ENCODE data around the gene IFIT1B. TPM values are rescaled to one million over a fixed set of nuclear protein-coding genes. Genes with fewer than 3 reads are reported as not detected.
"Not testable (repeated sequence)": the region's sequence is repeated elsewhere in the genome, so short reads cannot be mapped to it uniquely, and the experiment has no call there.

Gene IFIT1B
- total RNA-seq, 2 donors from 2014 or later: not detected

- no peak overlapping the region for H3K27ac Mint-ChIP-seq
- H3K36me3 Mint-ChIP-seq (ENCODE audit: low read depth): peaks cover 15% of the 10 kb centered on the region
- ATAC-seq (replicated peaks): no peak
- no peak overlapping the region for H3K4me3 Mint-ChIP-seq
- H3K4me1 Mint-ChIP-seq: no peaks in the 10 kb centered on the region
- H3K9me3 Mint-ChIP-seq: no peaks in the 10 kb centered on the region
- no peaks in the 10 kb centered on the region for H3K27me3 Mint-ChIP-seq
Observed at GRCh38 chr10:89343089-89343767, 34.6 kb upstream of the IFIT1B start.

DNA sequence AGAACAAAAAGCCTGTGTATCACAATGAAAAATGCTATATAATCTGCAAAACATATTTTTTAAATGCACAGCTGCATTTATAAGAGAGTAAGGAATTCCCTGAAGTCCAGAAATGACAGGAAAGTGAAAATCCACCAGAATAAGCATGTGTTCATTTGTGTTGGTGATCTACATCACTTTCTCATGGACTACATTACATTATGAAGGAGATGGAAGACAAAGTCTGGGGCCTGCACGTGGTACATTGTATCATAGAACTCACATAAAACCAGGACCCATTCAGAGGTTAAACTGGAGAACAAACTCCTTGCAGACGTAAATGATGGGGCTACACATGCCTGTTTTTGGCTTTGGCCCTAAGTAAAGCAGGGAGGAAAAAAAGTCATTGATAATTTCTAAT lies 33.7 kb upstream of the IFIT1B start:
- Mint-ChIP-seq H3K27me3 (no peaks in the 10 kb centered on the region), H3K9me3 (no peaks in the 10 kb centered on the region), H3K27ac (no peak overlapping the region), H3K4me3 (no peak overlapping the region), H3K4me1 (no peaks in the 10 kb centered on the region), H3K36me3 (ENCODE audit: low read depth) (peaks cover 9% of the 10 kb centered on the region)
- no peak for ATAC-seq (replicated peaks)

GRCh38 chr10:89345367-89346000 lies 32.4 kb upstream of the IFIT1B start:
- H3K36me3 Mint-ChIP-seq (ENCODE audit: low read depth): no peaks in the 10 kb centered on the region
- H3K4me3 Mint-ChIP-seq: no peak overlapping the region
- H3K9me3 Mint-ChIP-seq: no peaks in the 10 kb centered on the region
- peaks cover 2% of the 10 kb centered on the region for H3K4me1 Mint-ChIP-seq
- H3K27me3 Mint-ChIP-seq: no peaks in the 10 kb centered on the region
- ATAC-seq (replicated peaks): no peak
- no peak overlapping the region for H3K27ac Mint-ChIP-seq

- Mint-ChIP-seq H3K4me1 (peaks cover 12% of the 10 kb centered on the region), H3K27ac (no peak overlapping the region), H3K27me3 (no peaks in the 10 kb centered on the region), H3K4me3 (no peak overlapping the region), H3K36me3 (ENCODE audit: low read depth) (no peaks in the 10 kb centered on the region), H3K9me3 (no peaks in the 10 kb centered on the region)
- no peak for ATAC-seq (replicated peaks)
Observed at GRCh38 chr10:89346405-89347254, 31.2 kb upstream of the IFIT1B start.

DNA sequence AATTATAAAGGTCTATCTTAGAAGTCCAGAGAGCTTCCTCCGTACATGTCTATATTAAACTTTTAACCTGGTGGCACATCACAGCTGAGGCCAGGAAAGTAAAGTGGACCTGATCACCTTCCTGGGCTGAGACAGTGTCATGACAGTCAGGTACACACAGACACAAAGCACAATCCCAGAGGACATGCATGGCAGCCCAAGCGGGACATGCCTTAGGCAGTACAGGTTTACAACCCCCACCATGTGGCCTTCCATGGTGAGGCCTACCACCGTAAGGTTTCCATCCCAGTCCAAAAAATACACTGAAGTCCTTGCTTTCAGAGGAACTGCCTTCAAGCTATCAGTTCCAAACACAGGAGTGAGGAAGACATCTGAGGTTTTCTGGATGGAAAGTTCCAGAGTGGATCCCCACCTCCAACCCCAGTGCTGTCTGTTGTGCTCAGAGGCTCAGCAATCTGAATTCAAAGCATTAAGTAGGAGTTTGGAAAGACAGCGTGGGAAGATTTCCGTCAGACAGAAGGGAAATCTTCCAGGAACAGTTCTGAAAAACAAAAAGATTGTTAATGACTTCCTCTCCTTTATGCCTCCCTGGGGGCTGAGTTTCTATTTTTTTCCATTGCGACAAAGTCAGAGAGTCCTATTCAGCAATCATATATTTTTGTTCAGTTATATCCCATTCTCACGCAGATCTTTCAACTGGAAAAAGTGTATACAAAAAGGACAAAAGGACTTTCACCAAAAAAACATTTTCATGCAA lies 30.0 kb upstream of the IFIT1B start:
- no peaks in the 10 kb centered on the region for H3K27me3 Mint-ChIP-seq
- H3K4me1 Mint-ChIP-seq: peaks cover 19% of the 10 kb centered on the region
- ATAC-seq (replicated peaks): no peak
- no peak overlapping the region for H3K4me3 Mint-ChIP-seq
- H3K9me3 Mint-ChIP-seq: no peaks in the 10 kb centered on the region
- H3K27ac Mint-ChIP-seq: no peak overlapping the region
- H3K36me3 Mint-ChIP-seq (ENCODE audit: low read depth): no peaks in the 10 kb centered on the region

- H3K27me3 Mint-ChIP-seq: no peaks in the 10 kb centered on the region
Observed at GRCh38 chr10:89348481-89348880, 29.4 kb upstream of the IFIT1B start.

GRCh38 chr10:89348975-89349374 lies 28.9 kb upstream of the IFIT1B start:
- Mint-ChIP-seq H3K4me3 (no peak overlapping the region), H3K27ac (no peak overlapping the region), H3K9me3 (peaks cover under 1% of the 10 kb centered on the region), H3K4me1 (peaks cover 19% of the 10 kb centered on the region), H3K27me3 (peaks cover under 1% of the 10 kb centered on the region), H3K36me3 (ENCODE audit: low read depth) (no peaks in the 10 kb centered on the region)
- no peak for ATAC-seq (replicated peaks)

More at GRCh38 chr10:89348481-89348880, 29.4 kb upstream of the IFIT1B start:
- H3K36me3 Mint-ChIP-seq (ENCODE audit: low read depth): no peaks in the 10 kb centered on the region
- no peak overlapping the region for H3K27ac Mint-ChIP-seq
- no peaks in the 10 kb centered on the region for H3K9me3 Mint-ChIP-seq
- no peak overlapping the region for H3K4me3 Mint-ChIP-seq
- ATAC-seq (replicated peaks): no peak
- peaks cover 19% of the 10 kb centered on the region for H3K4me1 Mint-ChIP-seq

DNA sequence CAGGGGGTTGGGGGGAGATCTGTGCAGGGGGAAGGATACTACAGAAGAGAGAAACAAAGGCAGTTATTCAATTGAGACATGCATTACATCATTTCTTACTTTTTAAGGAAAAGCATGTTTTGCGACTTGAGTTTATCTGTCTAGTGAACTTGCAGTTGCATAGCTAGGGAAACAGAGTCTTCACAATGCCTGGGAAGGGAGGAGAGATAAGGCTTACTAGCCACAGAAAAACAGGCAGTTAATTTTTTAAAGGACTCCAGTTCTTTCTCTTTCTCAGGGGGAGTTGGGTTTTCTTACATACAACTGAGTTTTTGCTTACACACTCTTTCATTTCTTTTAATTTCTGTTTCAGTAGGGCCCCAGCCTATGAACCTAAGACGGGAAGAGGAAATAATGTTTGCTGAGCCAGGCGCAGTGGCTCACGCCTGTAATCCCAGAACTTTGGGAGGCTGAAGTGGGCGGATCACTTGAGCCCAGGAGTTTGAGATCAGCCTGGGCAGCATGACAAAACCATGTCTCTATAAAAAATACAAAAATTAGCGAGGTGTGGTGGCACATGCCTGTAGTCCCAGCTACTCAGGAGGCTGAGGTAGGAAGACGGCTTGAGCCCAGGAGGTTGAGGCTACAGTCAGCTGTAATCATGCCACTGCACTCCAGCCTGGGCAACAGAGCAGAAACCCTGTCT lies 27.1 kb upstream of the IFIT1B start:
- H3K9me3 Mint-ChIP-seq; H3K27me3 Mint-ChIP-seq; H3K36me3 Mint-ChIP-seq (ENCODE audit: low read depth): not testable (repeated sequence)
- ATAC-seq (replicated peaks): peak; percentile 35
- H3K4me1 Mint-ChIP-seq: peaks cover 19% of the 10 kb centered on the region
- peak overlapping the region; percentile 11 for H3K27ac Mint-ChIP-seq
- peak overlapping the region; percentile 27 for H3K4me3 Mint-ChIP-seq

DNA sequence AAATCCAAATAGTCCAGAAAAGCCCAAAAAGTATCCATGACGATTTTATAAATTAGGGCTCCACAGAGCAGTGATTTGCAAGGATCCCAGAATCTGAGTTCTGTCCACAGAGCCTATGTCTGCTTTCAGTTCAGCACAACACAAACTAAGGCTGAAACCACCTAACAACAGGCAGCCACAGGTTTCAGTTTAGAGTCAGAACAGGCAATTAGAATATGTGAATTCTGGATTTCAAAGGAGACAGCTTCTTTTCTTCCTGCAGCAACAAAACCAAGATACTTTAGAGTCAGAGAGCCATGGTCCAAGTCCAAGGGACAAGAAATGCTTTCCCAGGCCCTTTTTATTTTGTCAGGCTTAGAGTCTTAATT lies 26.5 kb upstream of the IFIT1B start:
- Mint-ChIP-seq H3K4me1 (peaks cover 19% of the 10 kb centered on the region), H3K27me3 (peaks cover 3% of the 10 kb centered on the region), H3K27ac (peak overlapping the region; percentile 69), H3K9me3 (peaks cover 3% of the 10 kb centered on the region), H3K4me3 (peak overlapping the region; percentile 27), H3K36me3 (ENCODE audit: low read depth) (no peaks in the 10 kb centered on the region)
- peak; percentile 90 for ATAC-seq (replicated peaks)

GRCh38 chr10:89351780-89352597 lies 25.9 kb upstream of the IFIT1B start:
- H3K27me3 Mint-ChIP-seq: peaks cover 3% of the 10 kb centered on the region

GRCh38 chr10:89352802-89353201 lies 25.1 kb upstream of the IFIT1B start:
- Mint-ChIP-seq H3K9me3 (peaks cover 3% of the 10 kb centered on the region), H3K4me1 (peaks cover 19% of the 10 kb centered on the region), H3K27me3 (peaks cover 3% of the 10 kb centered on the region), H3K36me3 (ENCODE audit: low read depth) (no peaks in the 10 kb centered on the region), H3K27ac (no peak overlapping the region), H3K4me3 (no peak overlapping the region)
- no peak for ATAC-seq (replicated peaks)

More at GRCh38 chr10:89351780-89352597, 25.9 kb upstream of the IFIT1B start:
- Mint-ChIP-seq H3K9me3 (peaks cover 3% of the 10 kb centered on the region), H3K4me3 (peak overlapping the region; percentile 27), H3K27ac (peak overlapping the region; percentile 69), H3K36me3 (ENCODE audit: low read depth) (no peaks in the 10 kb centered on the region), H3K4me1 (peaks cover 19% of the 10 kb centered on the region)
- peak; percentile 18 for ATAC-seq (replicated peaks)

GRCh38 chr10:89355394-89355931 lies 22.4 kb upstream of the IFIT1B start:
- peaks cover 3% of the 10 kb centered on the region for H3K9me3 Mint-ChIP-seq
- no peak overlapping the region for H3K4me3 Mint-ChIP-seq
- no peaks in the 10 kb centered on the region for H3K36me3 Mint-ChIP-seq (ENCODE audit: low read depth)
- H3K4me1 Mint-ChIP-seq: peaks cover 17% of the 10 kb centered on the region
- H3K27me3 Mint-ChIP-seq: peaks cover 3% of the 10 kb centered on the region
- H3K27ac Mint-ChIP-seq: no peak overlapping the region
- peak; percentile 40 for ATAC-seq (replicated peaks)

DNA sequence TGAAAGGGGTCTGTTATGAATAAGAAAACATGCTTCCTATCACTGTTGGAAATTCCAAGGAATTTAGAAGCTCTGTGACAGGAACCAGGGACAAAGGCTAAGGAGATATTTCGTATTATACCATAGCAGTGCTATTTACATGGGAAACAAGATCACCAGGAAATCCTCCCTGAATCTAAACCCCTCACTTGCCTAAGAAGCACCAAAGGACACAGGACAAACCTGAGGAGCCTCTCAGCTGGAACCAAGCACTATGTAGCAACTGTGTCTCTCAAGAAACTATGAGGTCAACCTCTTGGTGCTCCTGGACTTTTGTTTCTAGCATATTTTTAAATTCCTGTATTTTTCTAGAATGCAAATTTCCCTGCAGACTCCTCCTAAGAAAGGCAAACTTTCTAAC lies 20.8 kb upstream of the IFIT1B start:
- no peak for ATAC-seq (replicated peaks)
- Mint-ChIP-seq H3K4me3 (no peak overlapping the region), H3K27me3 (peaks cover 3% of the 10 kb centered on the region), H3K36me3 (ENCODE audit: low read depth) (no peaks in the 10 kb centered on the region), H3K9me3 (peaks cover 3% of the 10 kb centered on the region), H3K27ac (no peak overlapping the region), H3K4me1 (peaks cover 2% of the 10 kb centered on the region)

All from activated T-helper 17 cell treated with anti-CD3 and anti-CD28 coated beads, Interleukin-2, amount 50 U/mL, for 72 hours (primary cell).